Measurements from ENCODE around the gene MOV10.
A peak's percentile ranks its signal among the peaks of the same experiment; 100 is the strongest.

DNA sequence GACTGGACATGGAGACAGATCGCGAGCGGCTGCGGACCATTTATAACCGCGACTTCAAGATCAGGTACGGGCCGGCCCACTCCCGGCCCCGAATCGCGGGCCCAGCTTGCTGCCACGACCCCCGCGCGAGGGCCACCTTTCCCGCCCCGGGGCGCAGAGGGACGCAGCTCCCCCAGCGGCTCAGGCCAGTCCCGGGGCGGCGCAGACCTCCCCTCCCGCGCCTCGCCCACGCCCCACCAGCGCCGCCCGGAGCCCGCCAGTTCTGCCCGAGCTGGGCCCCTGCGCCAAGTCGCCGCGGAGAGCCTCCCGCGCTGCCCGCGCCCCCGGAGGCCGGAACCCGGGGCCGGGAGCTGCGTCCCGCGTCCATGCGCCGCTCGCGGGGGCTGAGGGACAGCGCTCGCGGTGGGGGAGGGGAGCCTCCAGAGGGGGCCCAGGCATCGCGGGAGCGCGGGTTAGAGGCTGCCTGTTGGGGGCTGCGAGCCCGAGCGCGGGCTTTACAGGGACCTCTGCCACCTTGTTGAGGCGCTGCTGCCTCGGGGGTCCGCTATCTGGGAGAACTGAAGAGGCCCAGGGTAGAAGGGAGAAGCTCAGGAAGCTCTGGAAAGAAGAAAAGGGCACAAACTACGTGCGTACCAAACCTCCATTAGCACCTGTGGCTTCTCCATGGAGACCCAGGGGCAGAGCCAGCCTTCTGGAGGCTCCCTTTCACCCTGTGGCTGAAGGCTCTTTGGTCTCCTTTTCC is 698 bp downstream of the MOV10 start:
- TF ChIP-seq POLR2A (IDR thresholded peaks at IDR 0.05) = no peak
- TF ChIP-seq CTCF (IDR thresholded peaks at IDR 0.05) = peak in 1 of 7 experiments; percentile 8
- no peak for TF ChIP-seq EP300 (IDR thresholded peaks at IDR 0.05)
- no peak for TF ChIP-seq POLR2AphosphoS5 (IDR thresholded peaks at IDR 0.05)

Data from stomach (tissue), 4 donors.